ENCODE data around the gene PRKAG1.

Gene PRKAG1

DNA sequence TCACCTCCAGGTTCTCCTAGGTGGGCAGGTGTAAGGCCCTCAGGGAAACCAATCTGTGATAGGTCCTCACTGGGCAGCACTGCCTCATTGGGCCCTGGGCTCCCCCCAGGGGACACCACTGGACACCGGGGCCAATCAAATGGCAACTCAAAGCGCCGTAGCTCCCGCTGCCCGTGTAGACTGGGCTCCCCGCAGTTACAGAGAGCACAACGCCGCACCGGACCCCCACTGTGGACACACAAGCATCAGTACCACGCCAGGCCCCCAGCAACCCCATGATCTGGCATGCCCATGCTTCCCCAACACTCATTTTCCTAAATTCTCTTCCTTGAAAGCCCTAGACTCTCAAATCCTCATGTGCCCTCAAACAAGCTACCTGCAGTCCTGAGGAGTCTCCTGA lies 35.9 kb upstream of the PRKAG1 start:
- DNase-seq (ENCODE audit: low read depth in 2 of 2), result no peak
- TF ChIP-seq, protein P1, sequence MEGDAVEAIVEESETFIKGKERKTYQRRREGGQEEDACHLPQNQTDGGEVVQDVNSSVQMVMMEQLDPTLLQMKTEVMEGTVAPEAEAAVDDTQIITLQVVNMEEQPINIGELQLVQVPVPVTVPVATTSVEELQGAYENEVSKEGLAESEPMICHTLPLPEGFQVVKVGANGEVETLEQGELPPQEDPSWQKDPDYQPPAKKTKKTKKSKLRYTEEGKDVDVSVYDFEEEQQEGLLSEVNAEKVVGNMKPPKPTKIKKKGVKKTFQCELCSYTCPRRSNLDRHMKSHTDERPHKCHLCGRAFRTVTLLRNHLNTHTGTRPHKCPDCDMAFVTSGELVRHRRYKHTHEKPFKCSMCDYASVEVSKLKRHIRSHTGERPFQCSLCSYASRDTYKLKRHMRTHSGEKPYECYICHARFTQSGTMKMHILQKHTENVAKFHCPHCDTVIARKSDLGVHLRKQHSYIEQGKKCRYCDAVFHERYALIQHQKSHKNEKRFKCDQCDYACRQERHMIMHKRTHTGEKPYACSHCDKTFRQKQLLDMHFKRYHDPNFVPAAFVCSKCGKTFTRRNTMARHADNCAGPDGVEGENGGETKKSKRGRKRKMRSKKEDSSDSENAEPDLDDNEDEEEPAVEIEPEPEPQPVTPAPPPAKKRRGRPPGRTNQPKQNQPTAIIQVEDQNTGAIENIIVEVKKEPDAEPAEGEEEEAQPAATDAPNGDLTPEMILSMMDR (IDR thresholded peaks at IDR 0.05; ENCODE audit: low read depth, low read length), result no peak
- no peak overlapping the region for H3K4me3 ChIP-seq (replicated peaks in 1 of 2; ENCODE audit: low read depth in 2 of 2, low read length in 2 of 2)

DNA sequence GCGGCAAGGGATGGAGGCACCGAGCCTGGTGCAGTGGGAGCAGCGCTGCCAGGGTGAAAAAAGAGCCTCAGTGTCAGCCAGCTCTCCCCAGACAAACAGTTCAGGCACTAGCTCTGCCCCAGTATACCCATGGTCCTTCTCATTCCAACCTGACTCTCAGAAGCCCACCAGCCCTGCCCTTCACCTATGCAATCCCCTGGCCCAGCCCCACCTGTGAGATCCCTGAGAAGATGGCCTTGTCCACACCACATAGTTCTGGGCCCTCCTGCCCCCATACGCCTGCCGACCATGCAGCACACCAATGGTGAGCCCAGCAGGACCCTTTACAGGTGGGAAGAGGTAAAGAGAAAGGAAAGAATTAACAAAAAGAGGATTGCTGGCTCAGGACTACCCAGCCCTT lies 35.5 kb upstream of the PRKAG1 start:
- H3K4me3 ChIP-seq (replicated peaks in 1 of 2; ENCODE audit: low read depth in 2 of 2, low read length in 2 of 2), result no peak overlapping the region
- no peak for DNase-seq (ENCODE audit: low read depth in 2 of 2)
- TF ChIP-seq, protein P1 (IDR thresholded peaks at IDR 0.05; ENCODE audit: low read depth, low read length), result no peak

DNA sequence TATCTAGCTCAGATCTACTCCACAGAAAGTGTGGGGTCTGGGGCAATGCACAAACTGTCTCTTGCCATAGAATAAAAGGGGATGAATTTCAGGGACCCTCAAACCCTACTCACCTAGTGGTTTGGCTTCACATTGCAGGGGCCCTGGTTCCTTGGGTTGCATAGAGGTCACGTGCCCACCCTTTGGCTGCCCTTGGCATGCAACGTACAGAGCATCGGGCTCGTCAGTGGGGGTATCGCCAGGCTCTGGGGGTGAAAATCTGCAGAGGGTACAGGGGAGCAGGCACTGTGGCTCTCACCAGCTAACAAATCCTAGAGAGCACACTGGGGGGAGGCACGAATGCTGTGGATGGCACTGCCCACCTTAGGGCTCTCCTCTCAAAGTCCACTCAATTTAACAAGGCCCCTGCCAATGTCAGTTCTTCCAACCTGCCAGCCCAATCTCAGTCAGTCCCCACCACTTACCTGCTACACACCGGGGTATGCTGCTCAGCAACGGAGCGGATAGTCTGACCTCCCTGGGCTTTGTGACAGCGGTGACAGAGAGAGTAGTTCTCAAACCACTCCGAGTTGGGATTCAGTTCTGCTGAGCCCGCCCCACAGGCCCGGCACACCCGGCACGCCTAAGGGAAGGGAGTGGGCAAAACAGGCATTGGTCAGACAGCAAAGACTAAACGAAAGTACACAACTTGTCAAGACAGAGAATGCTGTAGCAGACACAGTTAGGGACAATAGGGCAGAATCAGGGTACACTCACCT lies 34.1 kb upstream of the PRKAG1 start:
- TF ChIP-seq, protein P1 (IDR thresholded peaks at IDR 0.05; ENCODE audit: low read depth, low read length), result no peak
- no peak overlapping the region for H3K4me3 ChIP-seq (replicated peaks in 1 of 2; ENCODE audit: low read depth in 2 of 2, low read length in 2 of 2)
- DNase-seq (ENCODE audit: low read depth in 2 of 2), result no peak

DNA sequence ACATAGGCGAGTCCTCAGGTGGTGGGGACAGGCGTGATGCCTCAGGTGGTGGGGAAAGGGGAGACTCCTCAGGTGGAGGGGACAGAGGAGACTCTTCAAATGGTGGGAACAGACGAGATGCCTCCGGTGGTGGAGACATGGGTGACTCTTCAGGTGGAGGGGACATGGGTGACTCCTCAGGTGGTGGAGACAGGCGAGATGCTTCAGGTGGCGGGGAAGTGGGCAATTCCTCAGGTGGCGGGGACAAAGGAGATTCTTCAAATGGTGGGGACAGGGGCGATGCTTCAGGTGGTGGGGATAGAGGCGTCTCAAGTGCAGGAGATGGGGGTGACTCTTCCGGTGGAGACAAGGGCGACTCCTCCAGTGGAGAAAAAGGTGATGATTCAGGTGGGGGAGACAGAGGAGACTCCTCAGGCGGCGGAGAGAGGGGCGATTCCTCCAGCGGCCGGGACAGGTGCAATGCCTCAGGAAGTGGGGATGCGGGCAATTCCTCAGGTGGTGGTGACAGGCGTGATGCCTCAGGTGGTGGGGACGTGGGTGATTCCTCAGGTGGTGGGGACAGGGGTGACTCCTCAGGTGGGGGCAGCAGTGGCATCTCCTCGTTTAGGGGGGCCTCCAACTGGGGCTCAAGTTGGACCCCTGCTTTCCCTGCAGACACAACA lies 33.3 kb upstream of the PRKAG1 start:
- TF ChIP-seq, protein P1 (IDR thresholded peaks at IDR 0.05; ENCODE audit: low read depth, low read length), result no peak
- no peak for DNase-seq (ENCODE audit: low read depth in 2 of 2)
- no peak overlapping the region for H3K4me3 ChIP-seq (replicated peaks in 1 of 2; ENCODE audit: low read depth in 2 of 2, low read length in 2 of 2)

DNA sequence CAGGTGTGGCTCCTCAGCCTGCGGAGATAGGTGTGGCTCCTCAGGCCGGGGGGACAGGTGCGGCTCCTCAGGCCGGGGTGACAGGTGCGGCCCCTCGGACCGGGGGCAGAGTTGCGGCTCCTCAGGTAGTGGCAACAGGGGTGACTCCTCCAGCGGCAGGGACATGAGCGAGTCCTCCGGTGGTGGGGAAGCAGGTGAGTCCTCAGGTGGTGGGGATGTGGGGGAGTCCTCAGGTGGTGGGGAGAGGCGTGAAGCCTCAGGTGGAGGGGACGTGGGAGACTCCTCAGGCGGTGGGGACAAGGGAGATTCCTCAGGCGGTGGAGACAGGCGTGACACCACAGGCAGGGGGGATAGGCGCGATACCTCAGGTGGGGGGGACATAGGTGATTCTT lies 32.8 kb upstream of the PRKAG1 start:
- H3K4me3 ChIP-seq (replicated peaks in 1 of 2; ENCODE audit: low read depth in 2 of 2, low read length in 2 of 2), result no peak overlapping the region
- TF ChIP-seq, protein P1 (IDR thresholded peaks at IDR 0.05; ENCODE audit: low read depth, low read length), result no peak
- no peak for DNase-seq (ENCODE audit: low read depth in 2 of 2)

DNA sequence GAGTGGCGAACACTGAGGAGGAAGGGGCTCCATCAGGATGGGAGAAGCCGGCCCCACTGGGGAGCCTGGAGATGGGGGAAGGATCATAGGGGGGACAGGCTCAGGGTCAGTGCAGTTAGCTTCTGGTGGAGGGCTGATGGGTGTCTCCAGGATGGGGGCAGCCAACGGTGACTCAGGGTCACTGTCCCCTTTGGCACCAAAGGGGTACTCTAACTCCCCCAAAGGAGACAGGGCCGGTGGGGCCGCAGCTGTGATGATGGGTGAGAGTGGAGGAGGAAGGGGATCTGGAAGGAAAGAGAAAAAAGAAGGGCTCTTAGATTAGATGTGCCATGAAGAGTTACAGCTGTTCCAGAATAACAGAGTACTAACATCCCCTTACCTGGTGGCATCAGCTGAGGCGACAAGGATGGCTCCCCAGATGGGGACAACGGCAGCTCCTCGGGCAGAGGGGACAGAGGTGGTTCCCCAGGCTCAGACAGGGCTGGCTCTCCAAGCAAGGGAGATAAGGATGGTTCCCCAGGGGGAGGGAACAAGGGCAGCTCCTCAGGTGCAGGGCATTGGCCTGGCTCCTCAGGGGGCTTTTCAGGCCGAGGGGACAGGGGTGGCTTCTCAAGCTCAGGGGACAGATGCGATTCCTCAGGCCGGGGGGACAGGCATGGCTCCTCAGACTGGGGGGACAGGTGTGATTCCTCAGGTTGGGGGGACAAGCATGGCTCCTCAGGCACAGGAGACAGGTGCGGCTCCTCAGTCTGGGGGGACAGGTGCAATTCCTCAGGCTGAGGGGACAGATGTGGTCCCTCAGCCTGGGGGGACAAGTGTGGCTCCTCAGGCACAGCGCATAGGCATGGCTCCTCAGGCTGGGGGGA lies 32.2 kb upstream of the PRKAG1 start:
- no peak overlapping the region for H3K4me3 ChIP-seq (replicated peaks in 1 of 2; ENCODE audit: low read depth in 2 of 2, low read length in 2 of 2)
- no peak for DNase-seq (ENCODE audit: low read depth in 2 of 2)
- TF ChIP-seq, protein P1 (IDR thresholded peaks at IDR 0.05; ENCODE audit: low read depth, low read length), result no peak
